Muscle of arm (tissue), 12 donors: Measurements from ENCODE around the gene CCDC136. TPM values are rescaled to one million over a fixed set of nuclear protein-coding genes. Genes with fewer than 3 reads are reported as not detected.

Experiments
- DNase-seq: peaks from one replicate; pipeline ENCODE4 v3.0.0-alpha.2; 2013
- polyA plus RNA-seq, 12 donors: library from polyadenylated mRNA; unstranded; fragments of 120-200 nt; gene quantifications; one replicate each; pipeline ENCODE4 v1.2.1, GENCODE V29; 2013; ENCODE audit not compliant: insufficient read length in 12 of 12

CCDC136 gene
- polyA plus RNA-seq, 12 donors = 10.6 to 27.6 (median 19.1) TPM; not detected in 2

DNA sequence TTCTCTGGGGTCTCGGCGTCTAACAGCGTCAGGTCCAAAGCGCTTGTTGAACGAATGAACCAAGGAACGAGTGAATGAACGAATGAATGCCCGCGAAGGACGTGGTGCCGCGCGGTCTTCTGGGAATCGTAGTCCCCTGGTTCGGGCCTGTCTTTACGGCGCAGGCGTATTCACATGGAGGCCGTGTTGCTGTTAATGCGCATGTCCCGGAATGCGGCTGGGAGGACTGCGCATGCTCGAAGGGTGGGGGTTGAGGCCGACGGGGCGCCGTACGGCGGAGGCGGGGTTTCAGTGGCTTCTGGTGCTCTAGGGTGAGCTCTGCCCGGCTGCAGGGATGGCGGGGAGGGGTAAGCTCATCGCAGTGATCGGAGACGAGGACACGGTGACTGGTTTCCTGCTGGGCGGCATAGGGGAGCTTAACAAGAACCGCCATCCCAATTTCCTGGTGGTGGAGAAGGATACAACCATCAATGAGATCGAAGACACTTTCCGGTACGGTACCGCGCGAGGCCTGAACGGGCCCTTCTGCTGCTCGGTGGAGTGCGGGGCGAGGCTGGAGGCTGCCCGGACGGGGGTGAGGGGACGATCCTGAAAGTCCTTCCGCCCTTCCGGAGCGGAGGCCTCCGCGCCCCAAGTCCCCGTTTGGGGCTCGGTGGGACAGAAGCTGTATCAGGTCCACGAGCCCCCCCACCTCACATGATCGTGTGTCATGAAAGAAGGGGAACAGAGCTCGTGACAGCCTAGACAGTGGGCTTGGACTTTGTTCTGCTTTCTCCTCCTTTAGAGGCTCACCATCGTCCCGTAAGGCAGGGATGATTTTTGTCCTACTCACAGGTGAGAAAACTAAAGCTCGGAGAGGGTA is 71.0 kb downstream of the CCDC136 start, which contains the start of gene ATP6V1F:
ATP6V1F (plus strand) TSS at position 286 of the 862 bp plus-strand sequence; CDS start at position 335, 49 bp downstream.
- DNase-seq = peak; percentile 100

GRCh38 chr7:128863433-128863989 is 71.7 kb downstream of the CCDC136 start:
- DNase-seq = no peak

DNA sequence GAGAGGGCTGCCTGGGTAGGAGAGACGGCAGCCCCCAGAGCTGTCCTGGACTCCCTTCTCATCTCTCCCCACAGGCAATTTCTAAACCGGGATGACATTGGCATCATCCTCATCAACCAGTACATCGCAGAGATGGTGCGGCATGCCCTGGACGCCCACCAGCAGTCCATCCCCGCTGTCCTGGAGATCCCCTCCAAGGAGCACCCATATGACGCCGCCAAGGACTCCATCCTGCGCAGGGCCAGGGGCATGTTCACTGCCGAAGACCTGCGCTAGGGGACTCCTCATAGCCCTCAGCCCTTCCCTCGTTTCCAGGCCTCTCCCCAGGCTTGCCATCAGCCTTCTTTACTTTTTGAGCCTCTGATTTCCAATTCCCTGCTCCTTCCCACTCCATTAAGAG is 73.5 kb downstream of the CCDC136 start:
- no peak for DNase-seq

GRCh38 chr7:128865996-128866877 is 74.5 kb downstream of the CCDC136 start:
- no peak for DNase-seq

GRCh38 chr7:128867241-128867640 is 75.5 kb downstream of the CCDC136 start:
- DNase-seq = no peak

DNA sequence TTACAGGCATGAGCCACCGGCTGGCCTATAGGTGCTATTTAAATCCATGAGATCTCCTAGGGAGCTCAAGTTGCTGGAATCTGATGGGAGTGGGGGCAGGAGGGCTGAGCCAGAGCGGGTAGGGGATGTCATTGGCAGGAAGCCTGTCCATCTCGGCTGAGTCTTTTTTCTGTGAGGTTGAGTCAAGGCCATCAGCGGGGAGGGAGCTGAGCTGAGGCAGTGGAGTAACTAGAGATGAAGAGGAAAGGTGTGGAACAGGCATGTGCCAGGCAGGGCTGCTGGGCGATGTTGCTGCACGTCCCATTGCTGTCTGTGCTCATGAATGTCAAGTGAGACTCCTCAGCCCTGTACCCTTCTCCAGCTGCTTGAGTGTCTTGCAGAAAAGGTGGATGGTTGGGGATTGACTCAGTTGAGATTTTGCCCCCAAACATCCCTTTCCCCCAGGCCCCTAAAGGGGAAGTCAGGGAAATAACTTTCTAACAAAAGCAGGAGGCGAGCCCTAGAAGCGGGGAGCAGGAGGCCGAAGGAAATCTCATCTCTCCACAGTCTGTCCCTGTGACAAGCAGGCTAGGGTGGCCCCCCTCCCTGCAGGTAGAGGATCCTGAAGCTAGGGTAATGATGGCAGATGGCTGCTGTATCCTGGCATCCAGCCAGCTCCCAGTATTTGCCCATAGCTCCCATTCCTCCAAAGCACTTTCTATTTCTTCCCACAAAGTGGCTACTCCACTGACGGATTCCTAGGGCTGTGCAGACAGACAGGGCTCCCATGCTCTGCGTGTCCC is 76.3 kb downstream of the CCDC136 start:
- DNase-seq = no peak

- no peak for DNase-seq
Measured at GRCh38 chr7:128868624-128869137, 76.9 kb downstream of the CCDC136 start.

- no peak for DNase-seq
Measured at GRCh38 chr7:128869138-128869943, 77.6 kb downstream of the CCDC136 start.

- DNase-seq = no peak
Measured at GRCh38 chr7:128869944-128870285, 78.1 kb downstream of the CCDC136 start.

DNA sequence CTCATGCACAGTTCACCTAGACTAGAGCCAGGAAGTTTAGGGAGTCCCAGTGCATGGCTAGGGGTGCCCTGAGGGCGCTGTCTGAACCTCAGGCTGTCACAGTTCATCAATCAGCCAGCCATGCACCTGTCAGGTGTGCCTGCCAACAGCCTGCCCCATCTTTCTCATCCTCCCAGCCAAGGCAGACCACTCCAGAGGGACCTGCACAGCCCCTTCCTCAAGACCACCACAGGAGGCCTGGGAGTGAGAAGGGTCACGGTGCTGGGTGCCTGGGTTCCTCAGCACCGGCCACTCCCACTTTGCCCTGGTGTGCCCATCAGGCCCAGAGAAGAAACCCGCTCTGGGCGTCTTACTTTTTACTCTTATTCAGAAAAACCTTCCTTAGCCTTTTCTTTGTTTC is 79.3 kb downstream of the CCDC136 start:
- no peak for DNase-seq

Other genes starting within 250 kb of the CCDC136 start
- gene GARIN1A, start 119.7 kb upstream of the CCDC136 start, polyA plus RNA-seq = 1 to 10 TPM in 8 of 12 donors, under 1 TPM in 2, not detected in 2; 0.84 to 4.4 (median 2.0) TPM
- gene CALU, start 52.6 kb upstream of the CCDC136 start, polyA plus RNA-seq = 100 to 1,000 TPM; 231 to 352 (median 285) TPM
- gene OPN1SW, start 16.2 kb upstream of the CCDC136 start, polyA plus RNA-seq = 1 to 10 TPM in 10 of 12 donors, not detected in 2; 1.4 to 3.9 (median 2.4) TPM
- 1,000 to 10,000 TPM in 1 of 12 donors, 100 to 1,000 TPM in 11; 192 to 1,098 (median 430) TPM for gene FLNC, start 38.4 kb downstream of the CCDC136 start, polyA plus RNA-seq
- gene ATP6V1F, start 70.9 kb downstream of the CCDC136 start, polyA plus RNA-seq = 100 to 1,000 TPM in 9 of 12 donors, 10 to 100 TPM in 2, not detected in 1; 94.5 to 144 (median 109) TPM
- 1 to 10 TPM in 9 of 12 donors, under 1 TPM in 2, not detected in 1; 0.49 to 7.4 (median 1.4) TPM for gene KCP, start 118.7 kb downstream of the CCDC136 start, polyA plus RNA-seq
- gene IRF5, start 146.0 kb downstream of the CCDC136 start, polyA plus RNA-seq = 1 to 10 TPM in 11 of 12 donors, not detected in 1; 1.4 to 9.5 (median 2.0) TPM